HCT116 (cell line): Measurements from ENCODE around the gene FGF13.

Source experiments
- EGR1 ChIP-seq: IDR thresholded peaks from 2 replicates; pipeline ENCODE4 v1.6.1; 2012; ENCODE audit warnings: low read depth
- ELF1 ChIP-seq: IDR thresholded peaks from 2 replicates; pipeline ENCODE4 v1.6.1; 2012; ENCODE audit warnings: low read depth, borderline replicate concordance
- EZH2 ChIP-seq: fragments of 200-600 bp; sonication (generic); IDR thresholded peaks from 2 replicates; pipeline ENCODE4 v1.6.1; 2017; ENCODE audit warnings: antibody characterized with exemption, mixed run types
- JUND ChIP-seq: IDR thresholded peaks from 2 replicates; pipeline ENCODE4 v1.6.1; 2012
- MAX ChIP-seq: IDR thresholded peaks from 2 replicates; pipeline ENCODE4 v1.6.1; 2012
- POLR2A ChIP-seq: IDR thresholded peaks from 2 replicates; pipeline ENCODE4 v1.7.0; 2011; ENCODE audit warnings: borderline replicate concordance; ENCODE audit not compliant: insufficient read depth, insufficient read length; ENCODE audit errors: extremely low read depth
- POLR2AphosphoS5 ChIP-seq: IDR thresholded peaks from 2 replicates; pipeline ENCODE4 v1.6.1; 2011; ENCODE audit warnings: mild to moderate bottlenecking, low read depth, low read length, moderate library complexity
- SRF ChIP-seq: IDR thresholded peaks from 2 replicates; pipeline ENCODE4 v1.6.1; 2012; ENCODE audit warnings: low read depth
- ZFX ChIP-seq: fragments of 450-650 bp; IDR thresholded peaks from 2 replicates; pipeline ENCODE4 v1.6.1; 2017
- TF ChIP-seq, protein P1 (sequence below), 3 experiments: fragments of 200-600 bp in 1 of 3; sonication (generic) in 1 of 3; IDR thresholded peaks in 2 of 3; conservative IDR thresholded peaks in 1 of 3; 2 replicates each; pipeline ENCODE4 v1.5.1; 2012 to 2017; ENCODE audit warnings: low read depth in 2 of 3, low read length in 2 of 3, antibody characterized with exemption in 1 of 3, borderline replicate concordance in 1 of 3, control low read depth in 1 of 3, mild to moderate bottlenecking in 1 of 3, mixed read lengths in 1 of 3, mixed run types in 1 of 3, moderate library complexity in 1 of 3; ENCODE audit not compliant: insufficient read depth in 1 of 3

DNA sequence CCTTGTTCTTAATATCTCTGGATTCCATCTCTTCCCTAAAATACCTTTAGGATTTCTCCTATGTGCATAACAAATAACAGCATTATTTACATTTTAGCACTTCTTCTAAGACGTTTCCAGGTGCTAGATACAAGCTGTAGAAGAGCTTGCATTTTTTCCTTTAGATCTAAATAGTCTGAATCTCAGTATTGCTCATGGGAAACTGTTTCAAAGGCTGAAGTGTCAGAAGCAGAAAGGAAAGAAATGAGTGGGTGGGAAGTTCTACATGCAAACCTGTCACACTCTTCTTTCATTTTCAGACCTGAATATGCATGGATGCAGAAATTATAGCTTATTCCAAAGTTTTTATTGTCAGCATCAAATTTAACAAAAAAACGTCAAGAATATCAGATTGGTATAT lies 41.8 kb downstream of the FGF13 start:
- TF ChIP-seq, protein P1, sequence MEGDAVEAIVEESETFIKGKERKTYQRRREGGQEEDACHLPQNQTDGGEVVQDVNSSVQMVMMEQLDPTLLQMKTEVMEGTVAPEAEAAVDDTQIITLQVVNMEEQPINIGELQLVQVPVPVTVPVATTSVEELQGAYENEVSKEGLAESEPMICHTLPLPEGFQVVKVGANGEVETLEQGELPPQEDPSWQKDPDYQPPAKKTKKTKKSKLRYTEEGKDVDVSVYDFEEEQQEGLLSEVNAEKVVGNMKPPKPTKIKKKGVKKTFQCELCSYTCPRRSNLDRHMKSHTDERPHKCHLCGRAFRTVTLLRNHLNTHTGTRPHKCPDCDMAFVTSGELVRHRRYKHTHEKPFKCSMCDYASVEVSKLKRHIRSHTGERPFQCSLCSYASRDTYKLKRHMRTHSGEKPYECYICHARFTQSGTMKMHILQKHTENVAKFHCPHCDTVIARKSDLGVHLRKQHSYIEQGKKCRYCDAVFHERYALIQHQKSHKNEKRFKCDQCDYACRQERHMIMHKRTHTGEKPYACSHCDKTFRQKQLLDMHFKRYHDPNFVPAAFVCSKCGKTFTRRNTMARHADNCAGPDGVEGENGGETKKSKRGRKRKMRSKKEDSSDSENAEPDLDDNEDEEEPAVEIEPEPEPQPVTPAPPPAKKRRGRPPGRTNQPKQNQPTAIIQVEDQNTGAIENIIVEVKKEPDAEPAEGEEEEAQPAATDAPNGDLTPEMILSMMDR (IDR thresholded peaks at IDR 0.05 in 2 of 3, conservative IDR thresholded peaks at IDR 0.05 in 1 of 3; ENCODE audit: borderline replicate concordance in 1 of 3, insufficient read depth in 1 of 3, low read depth in 2 of 3, low read length in 2 of 3) = no peak
- TF ChIP-seq ZFX = no peak
- TF ChIP-seq EZH2 = no peak
- TF ChIP-seq POLR2A = no peak
- no peak for TF ChIP-seq POLR2AphosphoS5
- TF ChIP-seq ELF1 = no peak
- TF ChIP-seq EGR1 = no peak
- TF ChIP-seq JUND = no peak
- TF ChIP-seq SRF = no peak
- no peak for TF ChIP-seq MAX
